GM04504 (cell line): Measurements from ENCODE around the gene SHC3.
"Not testable (repeated sequence)": the region's sequence is repeated elsewhere in the genome, so short reads cannot be mapped to it uniquely, and the experiment has no call there.

Experiments
- DNase-seq: peaks from one replicate; pipeline ENCODE4 v3.0.0-alpha.2; 2012; ENCODE audit warnings: low read depth

SHC3 gene

GRCh38 chr9:89177944-89178829, at the start of gene SHC3:
Gene SHC3 (minus strand): TSS chr9:89178818. CDS start chr9:89178460, 358 bp downstream.
- DNase-seq, result no peak

DNA sequence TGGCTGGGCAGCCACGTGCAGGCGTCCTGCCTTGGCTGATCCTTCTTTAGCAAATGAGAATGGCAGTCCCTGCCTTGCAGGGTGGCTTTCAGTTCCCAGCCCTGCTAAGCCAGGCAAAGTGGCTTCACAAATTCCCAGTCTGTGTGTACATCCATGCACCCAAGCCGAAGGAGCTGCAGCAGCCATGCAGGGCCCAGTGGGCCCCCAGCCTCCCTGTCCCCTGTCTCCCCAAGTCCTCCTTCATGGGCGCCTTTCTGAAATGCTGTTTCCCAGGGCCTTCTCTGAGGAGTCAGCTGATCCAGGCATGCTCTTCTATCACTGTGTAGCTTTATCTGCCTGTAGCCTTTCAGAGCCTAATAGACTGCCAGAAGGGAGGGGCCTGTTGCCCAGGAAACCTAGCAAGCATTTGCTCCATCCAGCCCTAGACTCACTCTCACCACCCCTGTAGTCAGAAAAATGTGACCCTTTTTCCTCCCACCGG, 47.4 kb upstream of the SHC3 start:
- DNase-seq, result no peak

- DNase-seq, result no peak
These were observed 47.0 kb upstream of the SHC3 start for GRCh38 chr9:89225587-89225986.

- DNase-seq, result no peak
These were observed 46.4 kb upstream of the SHC3 start for GRCh38 chr9:89225036-89225435.

GRCh38 chr9:89224633-89225032, 46.0 kb upstream of the SHC3 start:
- DNase-seq, result no peak

GRCh38 chr9:89223396-89223977, 44.9 kb upstream of the SHC3 start:
- no peak for DNase-seq

DNA sequence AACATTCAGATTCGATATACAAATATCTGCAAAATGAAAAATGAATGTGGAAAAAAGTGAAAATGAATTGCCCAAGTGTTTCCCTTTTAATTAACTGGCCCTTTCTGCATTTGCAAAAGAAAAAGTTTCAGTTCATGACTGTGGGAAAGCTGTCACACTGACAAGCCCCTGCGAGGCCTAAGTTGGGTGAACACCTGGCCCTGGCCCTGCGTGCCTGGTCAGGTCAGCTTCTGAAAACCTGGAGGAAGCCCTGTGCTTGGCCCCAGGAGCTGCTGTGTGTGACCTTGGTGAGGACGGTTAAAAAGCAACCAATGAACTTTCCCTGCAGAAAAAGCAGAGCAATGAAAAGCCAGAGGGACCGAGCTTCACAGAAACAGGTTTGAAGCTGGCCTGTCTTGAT, 41.0 kb upstream of the SHC3 start:
- DNase-seq, result no peak

DNA sequence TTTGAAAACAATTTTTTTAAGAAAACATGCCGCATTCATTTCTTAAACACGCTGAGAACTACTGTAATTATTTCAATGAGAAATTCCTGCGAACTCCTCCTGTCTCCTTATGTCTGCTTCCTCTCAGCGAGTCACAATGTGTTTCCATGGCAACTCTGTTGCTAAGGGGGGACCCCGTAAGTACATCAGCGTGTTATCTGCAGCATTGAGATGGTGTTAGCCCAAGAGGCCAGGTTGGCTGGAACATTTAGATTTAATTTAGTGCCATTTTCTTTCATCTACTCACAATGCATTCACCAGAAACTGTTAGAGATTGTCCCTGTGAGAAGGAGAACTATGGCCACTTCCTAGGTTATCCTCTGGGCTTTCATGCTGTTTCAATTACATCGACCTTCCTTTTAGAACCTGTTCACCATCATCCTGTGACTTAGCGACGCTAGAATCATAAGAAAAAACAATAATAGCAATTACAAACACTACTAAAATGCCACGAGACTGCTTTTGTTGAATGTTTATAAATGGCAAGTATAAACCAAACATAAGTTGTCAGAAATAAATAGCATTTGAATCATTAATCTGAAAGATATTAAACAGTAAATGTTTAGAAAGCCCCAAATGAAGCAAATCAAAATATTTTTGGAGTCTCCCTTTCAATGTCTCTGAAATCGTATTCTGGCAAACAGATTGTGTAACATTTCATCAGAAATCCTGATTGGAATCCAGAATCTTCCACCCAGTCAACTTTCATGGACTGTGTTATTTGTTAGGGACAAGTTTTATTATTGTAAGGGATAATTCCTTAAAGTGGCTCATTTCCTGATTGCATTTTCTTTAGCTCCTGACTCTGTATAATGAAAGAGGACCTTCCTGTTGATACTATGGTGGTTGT, 39.7 kb upstream of the SHC3 start:
- DNase-seq, result no peak

- DNase-seq, result no peak
These were observed 36.7 kb upstream of the SHC3 start for GRCh38 chr9:89215342-89215741.

DNA sequence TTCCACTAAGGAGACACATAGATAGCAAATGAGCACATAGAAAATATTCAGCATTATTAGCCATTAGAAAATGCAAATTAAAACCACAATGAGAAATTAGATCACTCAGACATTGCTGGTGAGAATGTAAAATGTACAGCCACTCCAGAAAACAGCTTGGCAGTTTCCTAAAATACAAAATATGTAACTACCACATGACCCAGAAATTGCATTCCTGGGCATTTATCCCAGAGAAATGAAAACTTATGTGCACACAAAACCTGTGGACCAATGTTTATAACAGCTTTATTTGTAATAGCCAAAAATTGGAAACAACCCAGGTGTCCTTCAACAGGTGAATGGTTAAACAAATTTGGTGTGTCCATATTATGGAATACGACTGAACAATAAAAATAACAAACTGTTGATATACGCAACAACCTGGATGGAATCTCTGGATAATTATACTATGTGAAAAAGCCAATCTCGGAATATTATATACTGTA, 34.8 kb upstream of the SHC3 start:
- no peak for DNase-seq

GRCh38 chr9:89212171-89212570, 33.6 kb upstream of the SHC3 start:
- no peak for DNase-seq

GRCh38 chr9:89209311-89209710, 30.7 kb upstream of the SHC3 start:
- not testable (repeated sequence) for DNase-seq

GRCh38 chr9:89207026-89207425, 28.4 kb upstream of the SHC3 start:
- no peak for DNase-seq

DNA sequence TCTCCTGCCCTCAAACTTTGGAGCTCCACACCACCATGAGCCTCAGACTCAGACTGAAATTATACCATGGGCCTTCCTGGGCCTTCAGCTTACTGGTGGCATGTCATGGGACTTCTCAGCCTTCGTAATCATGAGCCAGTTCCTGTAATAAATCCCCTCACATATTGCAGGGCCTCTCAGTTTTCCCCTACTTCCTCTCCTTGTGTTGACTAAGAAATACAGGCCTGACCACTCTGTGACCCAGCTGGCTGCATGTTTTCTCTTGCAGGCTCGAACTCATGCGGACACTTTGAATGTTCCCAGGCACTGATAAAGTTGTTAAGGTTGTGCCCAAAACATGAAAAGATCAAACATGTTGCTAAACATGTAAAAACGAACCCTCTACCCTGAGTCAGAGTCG, 26.2 kb upstream of the SHC3 start:
- no peak for DNase-seq

DNA sequence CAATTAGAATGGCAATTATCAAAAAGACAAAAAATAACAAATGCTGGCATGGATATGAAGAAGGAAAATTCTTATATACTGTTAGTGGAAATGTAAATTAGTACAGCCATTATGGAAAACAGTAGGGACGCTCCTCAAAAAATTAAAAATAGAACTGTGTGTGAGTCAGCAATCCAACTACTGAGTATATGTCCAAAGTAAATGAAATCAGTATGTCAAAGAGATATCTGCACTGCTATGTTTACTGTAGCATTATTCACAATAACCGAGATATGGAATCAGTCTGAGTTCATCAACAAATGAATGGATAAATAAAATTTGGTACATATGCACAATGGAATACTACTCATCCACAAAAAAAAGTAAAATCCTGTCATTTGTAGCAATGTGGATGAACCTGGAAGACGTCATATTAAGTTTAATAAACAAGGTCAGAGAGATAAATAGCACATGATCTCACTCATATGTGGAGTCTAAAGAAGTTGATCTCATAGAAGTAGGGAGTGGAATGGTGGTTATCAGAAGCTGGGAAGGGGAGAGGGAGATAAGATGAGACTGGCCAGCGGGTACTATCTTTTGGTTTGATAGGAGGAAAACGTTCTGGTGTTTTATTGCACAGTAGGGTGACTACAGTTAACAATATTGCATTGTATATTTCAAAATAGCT, 16.6 kb upstream of the SHC3 start:
- no peak for DNase-seq

- no peak for DNase-seq
These were observed 16.0 kb upstream of the SHC3 start for GRCh38 chr9:89194421-89195130.

DNA sequence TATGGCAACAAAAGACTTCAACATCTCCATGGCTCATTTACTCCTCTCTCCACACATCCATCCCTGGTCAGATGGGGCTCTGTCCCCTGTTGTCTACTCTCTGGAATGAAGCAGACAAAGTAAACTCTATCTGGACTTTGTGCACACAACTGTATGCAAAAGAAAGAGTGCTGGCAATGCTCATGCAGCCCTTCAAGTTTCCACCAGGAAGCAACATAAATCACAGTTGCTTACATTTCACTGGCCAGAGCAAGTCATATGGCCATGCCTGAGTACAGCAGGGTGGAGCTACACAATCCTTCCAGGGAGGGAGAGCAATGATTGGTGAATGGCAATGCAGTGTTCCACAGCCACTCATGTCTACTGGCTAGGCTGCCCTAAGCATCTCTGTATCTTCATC, 12.4 kb upstream of the SHC3 start:
- no peak for DNase-seq

- DNase-seq, result no peak
These were observed 10.6 kb upstream of the SHC3 start for GRCh38 chr9:89189215-89189614.

- no peak for DNase-seq
These were observed 9.3 kb upstream of the SHC3 start for GRCh38 chr9:89187950-89188349.

- DNase-seq, result no peak
These were observed 8.9 kb upstream of the SHC3 start for GRCh38 chr9:89187541-89187940.

DNA sequence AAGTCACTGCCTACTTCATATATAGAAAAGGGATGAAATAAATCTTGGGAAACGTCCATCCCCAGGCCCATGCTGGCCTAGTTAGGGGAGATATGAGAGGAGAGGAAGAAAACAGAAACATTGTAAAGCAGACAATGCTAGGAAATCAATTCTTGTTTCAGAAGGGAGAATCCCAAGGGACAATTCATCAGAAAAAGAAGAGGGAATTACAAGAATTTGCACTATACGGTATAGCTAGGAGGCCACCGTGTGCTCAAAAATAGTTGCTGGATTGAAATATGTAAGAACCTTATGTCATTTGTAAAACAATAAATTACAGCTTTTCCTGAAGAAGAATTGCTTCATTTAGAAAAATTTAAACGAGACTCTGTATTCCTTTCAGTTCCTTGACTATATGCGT, 8.3 kb upstream of the SHC3 start:
- DNase-seq, result no peak
